GM06990 (cell line): ENCODE results near the gene KIF17.

ENCODE experiments used
- DNase-seq: peaks from one replicate; pipeline ENCODE4 v3.0.0-alpha.2; 2011; ENCODE audit not compliant: insufficient read length; ENCODE audit errors: extremely low read depth
- H3K27me3 ChIP-seq: replicated peaks from 2 replicates; pipeline ENCODE4 v1.6.0; 2011; ENCODE audit warnings: low read length; ENCODE audit not compliant: control insufficient read depth, insufficient read depth
- H3K36me3 ChIP-seq: 2 replicates; pipeline ENCODE4 v1.5.1; 2011; ENCODE audit warnings: low read length; ENCODE audit not compliant: control insufficient read depth, insufficient read depth
- H3K4me3 ChIP-seq: replicated peaks from 2 replicates; pipeline ENCODE4 v1.5.1; 2011; ENCODE audit warnings: low read depth, mild to moderate bottlenecking, control low read depth, low read length
- TF ChIP-seq, protein P1 (sequence below): IDR thresholded peaks from 2 replicates; pipeline ENCODE4 v1.5.1; 2011; ENCODE audit warnings: low read length, control low read depth, mild to moderate bottlenecking, inconsistent platforms; ENCODE audit not compliant: insufficient read depth, poor library complexity, severe bottlenecking

The KIF17 gene

DNA sequence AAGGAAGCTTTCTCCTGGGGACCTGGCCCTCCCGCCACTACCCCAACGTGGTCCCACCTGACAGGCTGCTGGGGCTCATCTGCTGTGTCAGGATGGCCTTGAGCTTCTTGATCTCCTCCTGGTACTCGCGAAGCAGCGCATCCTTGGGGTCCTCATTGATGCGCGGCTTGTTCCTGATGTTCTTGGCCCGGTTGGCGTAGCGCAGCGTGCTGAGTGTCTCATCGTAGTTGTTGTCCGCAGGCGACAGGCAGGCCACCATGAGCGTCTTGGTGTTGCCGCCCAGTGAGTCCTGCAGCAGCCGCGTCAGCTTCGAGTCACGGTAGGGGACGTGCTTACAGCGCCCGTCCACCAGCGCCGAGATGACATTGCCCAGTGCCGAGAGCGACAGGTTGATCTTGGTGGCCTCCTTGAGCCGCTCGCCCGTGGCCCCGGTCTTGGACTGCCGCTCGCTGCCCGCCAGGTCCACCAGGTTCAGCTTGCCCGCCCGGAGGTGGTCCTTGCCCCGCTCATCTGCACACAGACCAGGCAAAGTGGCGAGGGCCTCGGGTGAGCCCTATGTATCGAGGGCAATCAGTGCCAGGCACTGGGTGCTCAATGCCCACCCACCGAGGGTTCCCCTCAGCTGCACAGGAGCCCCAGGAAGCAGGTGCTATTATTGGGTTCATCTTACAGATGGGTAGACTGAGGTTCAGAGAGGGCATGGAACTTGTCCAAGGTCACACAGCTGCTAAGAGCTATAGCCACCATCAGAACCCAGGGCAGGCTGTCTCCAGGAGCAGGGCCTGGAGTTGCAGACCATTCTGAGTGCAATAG is 13.2 kb downstream of the KIF17 start:
- TF ChIP-seq, protein P1, sequence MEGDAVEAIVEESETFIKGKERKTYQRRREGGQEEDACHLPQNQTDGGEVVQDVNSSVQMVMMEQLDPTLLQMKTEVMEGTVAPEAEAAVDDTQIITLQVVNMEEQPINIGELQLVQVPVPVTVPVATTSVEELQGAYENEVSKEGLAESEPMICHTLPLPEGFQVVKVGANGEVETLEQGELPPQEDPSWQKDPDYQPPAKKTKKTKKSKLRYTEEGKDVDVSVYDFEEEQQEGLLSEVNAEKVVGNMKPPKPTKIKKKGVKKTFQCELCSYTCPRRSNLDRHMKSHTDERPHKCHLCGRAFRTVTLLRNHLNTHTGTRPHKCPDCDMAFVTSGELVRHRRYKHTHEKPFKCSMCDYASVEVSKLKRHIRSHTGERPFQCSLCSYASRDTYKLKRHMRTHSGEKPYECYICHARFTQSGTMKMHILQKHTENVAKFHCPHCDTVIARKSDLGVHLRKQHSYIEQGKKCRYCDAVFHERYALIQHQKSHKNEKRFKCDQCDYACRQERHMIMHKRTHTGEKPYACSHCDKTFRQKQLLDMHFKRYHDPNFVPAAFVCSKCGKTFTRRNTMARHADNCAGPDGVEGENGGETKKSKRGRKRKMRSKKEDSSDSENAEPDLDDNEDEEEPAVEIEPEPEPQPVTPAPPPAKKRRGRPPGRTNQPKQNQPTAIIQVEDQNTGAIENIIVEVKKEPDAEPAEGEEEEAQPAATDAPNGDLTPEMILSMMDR, result no peak

DNA sequence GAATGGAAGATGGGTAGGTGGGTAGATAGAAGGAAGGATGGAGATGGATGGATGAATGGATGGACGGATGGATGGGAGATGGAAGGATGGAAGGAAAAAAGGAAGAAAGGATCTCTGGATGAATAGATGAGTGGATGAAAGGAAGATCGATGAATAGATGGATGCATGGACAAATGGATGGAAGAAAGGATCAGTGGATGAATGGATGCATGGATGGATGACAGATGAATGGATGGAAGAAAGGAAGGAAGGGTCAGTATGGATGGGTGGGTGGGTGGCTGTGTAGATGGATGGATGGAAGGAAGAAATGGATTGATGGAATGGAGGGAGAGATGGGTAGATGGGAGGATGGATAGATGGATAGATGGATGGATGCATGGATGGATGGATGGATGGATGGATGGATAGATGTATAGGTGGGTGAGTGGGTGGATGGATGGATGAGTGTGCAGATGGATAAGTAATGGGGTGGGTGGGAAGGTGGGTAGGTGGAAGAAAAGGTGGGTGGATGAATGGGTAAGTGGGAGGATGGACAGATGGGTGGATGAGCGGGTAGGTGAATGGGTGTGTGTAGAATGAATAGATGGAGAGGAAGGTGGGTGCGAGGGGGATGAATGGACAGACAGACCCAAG is 14.6 kb downstream of the KIF17 start:
- H3K36me3 ChIP-seq, result no peaks in the 10 kb centered on the region

More for the DNA sequence above, 13.2 kb downstream of the KIF17 start:
- DNase-seq, result no peak
- H3K4me3 ChIP-seq, result no peak overlapping the region
- no peaks in the 10 kb centered on the region for H3K36me3 ChIP-seq
- H3K27me3 ChIP-seq, result no peaks in the 10 kb centered on the region; the same call in 1 of the 2 replicates

DNA sequence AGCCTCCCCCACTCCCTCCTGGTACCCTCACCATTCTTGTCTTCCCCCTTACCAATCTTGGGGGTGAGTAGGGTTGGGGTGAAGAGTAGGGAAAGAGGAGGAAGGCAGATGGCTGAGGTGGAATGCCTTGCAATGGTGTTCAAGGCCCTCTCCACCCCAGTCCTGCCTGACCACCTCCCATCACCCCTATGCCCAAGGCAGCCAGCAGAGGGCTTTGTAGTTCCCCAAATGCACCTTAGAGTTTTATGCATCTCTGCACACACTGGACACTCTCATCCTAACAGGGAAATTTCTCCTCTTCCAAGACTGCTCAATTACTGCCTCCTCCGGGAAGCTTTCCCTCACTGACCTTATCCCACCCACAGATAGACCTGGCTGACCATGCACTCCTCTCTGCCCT is 15.4 kb downstream of the KIF17 start:
- no peaks in the 10 kb centered on the region for H3K36me3 ChIP-seq
- TF ChIP-seq, protein P1, result peak; percentile 50
- DNase-seq, result no peak
- H3K27me3 ChIP-seq, result no peaks in the 10 kb centered on the region; the same call in none of the 2 replicates
- no peak overlapping the region for H3K4me3 ChIP-seq

More for the DNA sequence above, 14.6 kb downstream of the KIF17 start:
- TF ChIP-seq, protein P1, result no peak
- DNase-seq, result no peak
- H3K27me3 ChIP-seq, result no peaks in the 10 kb centered on the region; the same call in 1 of the 2 replicates
- H3K4me3 ChIP-seq, result no peak overlapping the region

DNA sequence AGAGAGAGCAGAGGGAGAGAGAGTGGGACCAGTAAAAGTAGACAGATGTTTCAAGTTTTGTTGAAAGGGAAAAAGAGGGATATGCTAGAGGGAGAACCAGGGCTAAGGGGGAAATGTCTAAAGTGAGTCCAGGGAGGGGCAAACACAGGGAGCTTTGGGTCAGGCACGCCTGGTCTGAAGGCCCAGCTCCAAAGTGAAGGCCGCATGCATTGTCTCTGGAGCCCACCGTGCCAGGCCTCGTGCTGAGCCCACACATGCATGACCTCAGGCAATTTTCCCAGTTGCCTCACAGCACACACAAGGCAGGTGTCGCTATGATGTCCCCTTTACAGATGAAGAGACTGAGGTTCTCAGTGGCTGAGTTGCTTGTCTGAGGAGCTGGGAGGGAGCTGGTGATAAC is 16.0 kb downstream of the KIF17 start:
- H3K27me3 ChIP-seq, result no peaks in the 10 kb centered on the region; the same call in none of the 2 replicates
- no peak for DNase-seq
- no peaks in the 10 kb centered on the region for H3K36me3 ChIP-seq
- H3K4me3 ChIP-seq, result no peak overlapping the region
- TF ChIP-seq, protein P1, result no peak

DNA sequence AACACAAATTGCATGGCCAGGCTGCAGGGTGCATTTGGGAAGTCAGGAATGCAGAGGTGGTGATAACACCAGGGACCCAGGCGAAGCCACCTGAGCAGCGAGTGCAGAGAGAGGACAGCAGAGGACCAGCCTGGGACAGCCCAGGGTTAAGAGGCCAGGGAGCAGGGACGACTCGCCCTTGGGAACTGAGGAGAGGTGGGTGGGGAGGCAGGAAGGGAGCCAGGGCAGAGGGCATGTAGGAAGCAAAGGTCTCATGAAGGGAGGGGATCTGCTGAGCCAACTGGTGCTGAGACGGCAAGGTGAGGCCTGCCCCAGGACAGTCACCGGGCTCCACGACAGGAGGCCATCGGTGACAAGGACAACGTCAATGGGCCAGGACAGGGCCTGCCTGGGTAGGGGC is 16.4 kb downstream of the KIF17 start:
- DNase-seq, result no peak
- TF ChIP-seq, protein P1, result no peak
- H3K27me3 ChIP-seq, result no peaks in the 10 kb centered on the region; the same call in 1 of the 2 replicates
- H3K4me3 ChIP-seq, result no peak overlapping the region
- H3K36me3 ChIP-seq, result no peaks in the 10 kb centered on the region
